Neural progenitor cell (in vitro differentiated cells): ENCODE measurements around the gene HPGD. TPM values are rescaled to one million over a fixed set of nuclear protein-coding genes. Genes with fewer than 3 reads are reported as not detected.

ENCODE experiments used
- DNase-seq: peaks from one replicate; pipeline ENCODE4 v3.0.0-alpha.2; 2016; ENCODE audit warnings: low spot score
- H2AFZ ChIP-seq: fragments of 200-600 bp; sonication (generic); replicated peaks from 2 replicates; pipeline ENCODE4 v1.6.1; 2016; ENCODE audit warnings: antibody characterized with exemption
- H3F3A ChIP-seq: fragments of 200-600 bp; sonication (generic); 2 replicates; pipeline ENCODE4 v1.6.1; 2016; ENCODE audit warnings: antibody characterized with exemption, low read depth
- H3K27ac ChIP-seq: fragments of 200-600 bp; sonication (generic); 2 replicates; pipeline ENCODE4 v1.5.1; 2016; ENCODE audit warnings: mild to moderate bottlenecking
- H3K27me3 ChIP-seq: fragments of 200-600 bp; sonication (generic); 2 replicates; pipeline ENCODE4 v1.6.1; 2016; ENCODE audit warnings: mild to moderate bottlenecking, moderate library complexity
- H3K36me3 ChIP-seq: fragments of 200-600 bp; sonication (generic); 2 replicates; pipeline ENCODE4 v1.5.1; 2016
- H3K4me1 ChIP-seq: fragments of 200-600 bp; sonication (generic); 2 replicates; pipeline ENCODE4 v1.6.1; 2016; ENCODE audit warnings: mixed run types
- H3K4me2 ChIP-seq: fragments of 200-600 bp; sonication (generic); 2 replicates; pipeline ENCODE4 v1.6.1; 2016
- H3K4me3 ChIP-seq: fragments of 200-600 bp; sonication (generic); 2 replicates; pipeline ENCODE4 v1.5.1; 2016
- H3K79me2 ChIP-seq: fragments of 200-600 bp; sonication (generic); 2 replicates; pipeline ENCODE4 v1.6.1; 2016; ENCODE audit warnings: low read depth
- H3K9ac ChIP-seq: fragments of 200-600 bp; sonication (generic); 2 replicates; pipeline ENCODE4 v1.6.1; 2016
- H3K9me3 ChIP-seq: fragments of 200-600 bp; sonication (generic); 2 replicates; pipeline ENCODE4 v1.5.1; 2016; ENCODE audit warnings: low read depth
- H4K20me1 ChIP-seq: fragments of 200-600 bp; sonication (generic); 2 replicates; pipeline ENCODE4 v1.6.1; 2016; ENCODE audit warnings: low read depth
- H3K27ac Mint-ChIP-seq: 3 replicates; pipeline ENCODE4 v1.8.0; 2021; ENCODE audit warnings: mixed read lengths
- H3K27me3 Mint-ChIP-seq: 2 replicates; pipeline ENCODE4 v1.8.0; 2022; ENCODE audit warnings: low read depth, mild to moderate bottlenecking, inconsistent platforms, moderate library complexity, mixed read lengths; ENCODE audit not compliant: insufficient read depth
- H3K36me3 Mint-ChIP-seq: 3 replicates; pipeline ENCODE4 v1.8.0; 2021; ENCODE audit warnings: mixed read lengths
- H3K4me1 Mint-ChIP-seq: 3 replicates; pipeline ENCODE4 v1.8.0; 2021; ENCODE audit warnings: mixed read lengths
- H3K4me3 Mint-ChIP-seq: 3 replicates; pipeline ENCODE4 v1.8.0; 2021; ENCODE audit warnings: mild to moderate bottlenecking, moderate library complexity, mixed read lengths
- H3K9me3 Mint-ChIP-seq: 3 replicates; pipeline ENCODE4 v1.8.0; 2020; ENCODE audit warnings: mixed read lengths
- CTCF ChIP-seq: fragments of 200-600 bp; sonication (generic); IDR thresholded peaks from 2 replicates; pipeline ENCODE4 v1.5.1; 2017; ENCODE audit warnings: antibody characterized with exemption, mild to moderate bottlenecking
- EZH2 ChIP-seq: fragments of 200-600 bp; sonication (generic); IDR thresholded peaks from 2 replicates; pipeline ENCODE4 v1.6.1; 2017; ENCODE audit warnings: antibody characterized with exemption, mild to moderate bottlenecking, moderate library complexity
- EZH2phosphoT487 ChIP-seq: fragments of 200-600 bp; sonication (generic); IDR thresholded peaks from 2 replicates; pipeline ENCODE4 v1.6.1; 2017; ENCODE audit warnings: antibody characterized with exemption
- total RNA-seq: library from RNA; depleted of rRNA; stranded (reverse); fragments of >200 nt; gene quantifications from 2 replicates; pipeline ENCODE4 v1.2.3, GENCODE V29; 2015; ENCODE audit warnings: low replicate concordance

HPGD gene
- total RNA-seq: not detected in 2 replicates

GRCh38 chr4:174522183-174523024 lies at the start of gene HPGD:
Gene HPGD, minus strand, starts transcription at chr4:174522488. Its CDS starts 37 bp downstream, at chr4:174522451.
- no peak for TF ChIP-seq CTCF
- TF ChIP-seq EZH2: peak; percentile 71
- TF ChIP-seq EZH2phosphoT487: peak; percentile 60
- Histone ChIP-seq H3K9ac (no peak within 1 kb of the TSS), H3K9me3 (no peaks in the 10 kb centered on the region), H3F3A (peaks cover 4% of the 10 kb centered on the region), H3K4me3 (peak within 1 kb of the TSS; percentile 71), H4K20me1 (no peaks in the 10 kb centered on the region), H3K36me3 (no peaks in the 10 kb centered on the region), H3K79me2 (no peaks in the 10 kb centered on the region), H3K4me2 (peak within 1 kb of the TSS; percentile 96), H3K4me1 (no peaks in the 10 kb centered on the region), H3K27me3 (peaks cover 48% of the 10 kb centered on the region), H3K27ac (no peak within 1 kb of the TSS), H2AFZ (peak within 1 kb of the TSS; percentile 91)
- no peak within 1 kb of the TSS for H3K27ac Mint-ChIP-seq
- H3K27me3 Mint-ChIP-seq: peaks cover 25% of the 10 kb centered on the region
- no peaks in the 10 kb centered on the region for H3K36me3 Mint-ChIP-seq
- DNase-seq: peak; percentile 71
- H3K4me3 Mint-ChIP-seq: peak within 1 kb of the TSS; percentile 88
- H3K9me3 Mint-ChIP-seq: no peaks in the 10 kb centered on the region
- peaks cover 5% of the 10 kb centered on the region for H3K4me1 Mint-ChIP-seq

- H3K9me3 Mint-ChIP-seq: no peaks in the 10 kb centered on the region
- H3K36me3 Mint-ChIP-seq: no peaks in the 10 kb centered on the region
- no peak overlapping the region for H3K27ac ChIP-seq
- no peaks in the 10 kb centered on the region for H3F3A ChIP-seq
- no peaks in the 10 kb centered on the region for H4K20me1 ChIP-seq
- no peak overlapping the region for H3K4me3 Mint-ChIP-seq
- H3K4me3 ChIP-seq: no peak overlapping the region
- H3K27me3 ChIP-seq: no peaks in the 10 kb centered on the region
- DNase-seq: no peak
- H3K36me3 ChIP-seq: no peaks in the 10 kb centered on the region
- peaks cover 16% of the 10 kb centered on the region for H3K4me1 ChIP-seq
- H3K27me3 Mint-ChIP-seq: no peaks in the 10 kb centered on the region
- no peak overlapping the region for H3K27ac Mint-ChIP-seq
- no peak overlapping the region for H2AFZ ChIP-seq
- no peaks in the 10 kb centered on the region for H3K79me2 ChIP-seq
- peaks cover 4% of the 10 kb centered on the region for H3K4me1 Mint-ChIP-seq
- H3K9ac ChIP-seq: no peak overlapping the region
- TF ChIP-seq EZH2 (no peak), CTCF (no peak), EZH2phosphoT487 (no peak)
- no peaks in the 10 kb centered on the region for H3K9me3 ChIP-seq
- H3K4me2 ChIP-seq: no peak overlapping the region
Observed at GRCh38 chr4:174564529-174564928, 42.2 kb upstream of the HPGD start.

- no peaks in the 10 kb centered on the region for H3F3A ChIP-seq
- no peaks in the 10 kb centered on the region for H3K4me1 Mint-ChIP-seq
- no peak overlapping the region for H2AFZ ChIP-seq
- H3K4me3 ChIP-seq: no peak overlapping the region
- no peak overlapping the region for H3K9ac ChIP-seq
- H3K27me3 Mint-ChIP-seq: no peaks in the 10 kb centered on the region
- H3K27me3 ChIP-seq: no peaks in the 10 kb centered on the region
- DNase-seq: no peak
- H3K79me2 ChIP-seq: no peaks in the 10 kb centered on the region
- peaks cover 11% of the 10 kb centered on the region for H3K4me1 ChIP-seq
- no peaks in the 10 kb centered on the region for H4K20me1 ChIP-seq
- no peaks in the 10 kb centered on the region for H3K36me3 ChIP-seq
- no peak overlapping the region for H3K27ac ChIP-seq
- no peaks in the 10 kb centered on the region for H3K36me3 Mint-ChIP-seq
- H3K27ac Mint-ChIP-seq: no peak overlapping the region
- no peaks in the 10 kb centered on the region for H3K9me3 ChIP-seq
- no peak overlapping the region for H3K4me3 Mint-ChIP-seq
- no peaks in the 10 kb centered on the region for H3K9me3 Mint-ChIP-seq
- no peak overlapping the region for H3K4me2 ChIP-seq
- TF ChIP-seq EZH2phosphoT487: no peak
- TF ChIP-seq EZH2: no peak
- TF ChIP-seq CTCF: no peak
Observed at GRCh38 chr4:174563399-174563798, 41.1 kb upstream of the HPGD start.
